ENCODE results near the gene ATP13A4.

- TF ChIP-seq CTCF (IDR thresholded peaks at IDR 0.05) = no peak
- no peak for TF ChIP-seq EP300 (IDR thresholded peaks at IDR 0.05)
Measured at GRCh38 chr3:193522473-193522872, 32.2 kb downstream of the ATP13A4 start.
